Tibial artery (tissue), 4 donors: ENCODE measurements around the gene WDR43.

Experiments
- DNase-seq, 2 donors: peaks; one replicate each; pipeline ENCODE4 v3.0.0-alpha.2; 2019
- H3K27ac ChIP-seq, 2 donors: fragments of 200-600 bp; sonication (generic) in 1 of 2; 1 replicate in 1 of 2; 2 replicates in 1 of 2; pipeline ENCODE4 v1.5.1; 2018 to 2019; ENCODE audit warnings: mild to moderate bottlenecking in 1 of 2
- H3K27me3 ChIP-seq, 2 donors: fragments of 200-600 bp; sonication (generic) in 1 of 2; one replicate each; pipeline versions ENCODE4 v1.5.1 to v1.6.0; 2016 to 2019
- H3K36me3 ChIP-seq, 3 donors: fragments of 200-600 bp; sonication (generic) in 2 of 3; one replicate each; pipeline ENCODE4 v1.5.1; 2016 to 2019; ENCODE audit warnings: mild to moderate bottlenecking in 2 of 3
- H3K4me1 ChIP-seq, 4 donors: fragments of 200-600 bp; sonication (generic) in 2 of 4; 1 replicate in 3 of 4; 2 replicates in 1 of 4; pipeline ENCODE4 v1.5.1; 2016 to 2019
- H3K4me3 ChIP-seq, 2 donors: fragments of 200-600 bp; sonication (generic) in 1 of 2; 1 replicate in 1 of 2; 2 replicates in 1 of 2; pipeline ENCODE4 v1.5.1; 2018 to 2019; ENCODE audit warnings: mild to moderate bottlenecking in 2 of 2
- H3K9me3 ChIP-seq, 3 donors: fragments of 200-600 bp; sonication (generic) in 1 of 3; one replicate each; pipeline ENCODE4 v1.5.1; 2016 to 2019
- intact Hi-C: fragments of 100-400 bp; cut with DNase I; formaldehyde crosslinking; loops from one replicate; pipeline ENCODE4 v1.15.0; 2023; ENCODE audit warnings: low total_unique reads
- TF ChIP-seq, protein P1 (sequence below), 2 experiments: fragments of 200-600 bp in 1 of 2; fragments of 450-650 bp in 1 of 2; IDR thresholded peaks; one replicate each; pipeline ENCODE4 v1.5.1; 2017 to 2019; ENCODE audit warnings: antibody characterized with exemption in 2 of 2, mild to moderate bottlenecking in 1 of 2, moderate library complexity in 1 of 2

The WDR43 gene

DNA sequence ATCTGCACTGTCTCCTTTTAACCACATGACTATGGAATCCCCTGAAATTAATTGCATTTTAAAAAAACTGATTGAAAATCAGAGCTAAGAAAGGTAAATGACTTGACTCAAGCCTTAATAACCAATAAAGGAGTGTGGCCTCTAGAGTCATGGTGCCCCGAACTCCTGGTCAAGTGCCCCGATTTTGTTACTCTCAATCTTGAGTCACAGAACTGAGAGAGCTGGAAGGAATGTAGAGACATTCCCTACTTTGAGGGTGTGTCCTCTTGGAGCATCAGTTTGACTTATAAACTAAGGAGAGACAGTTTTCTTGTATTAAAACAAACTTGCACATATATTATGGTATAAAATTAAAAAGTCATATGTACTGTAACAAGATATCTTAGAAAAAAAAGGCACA, 2.4 kb downstream of the WDR43 start:
- intact Hi-C loops = no loop called here
- Histone ChIP-seq H3K9me3 (no peaks in the 10 kb centered on the region), H3K27me3 (no peaks in the 10 kb centered on the region), H3K4me1 (peaks cover 0 to 39% (median 20%) of the 10 kb centered on the region in 4 donors), H3K36me3 (peaks cover 0 to under 1% (median 0%) of the 10 kb centered on the region in 3 donors), H3K27ac (no peak overlapping the region), H3K4me3 (no peak overlapping the region)
- DNase-seq = no peak
- TF ChIP-seq, protein P1, sequence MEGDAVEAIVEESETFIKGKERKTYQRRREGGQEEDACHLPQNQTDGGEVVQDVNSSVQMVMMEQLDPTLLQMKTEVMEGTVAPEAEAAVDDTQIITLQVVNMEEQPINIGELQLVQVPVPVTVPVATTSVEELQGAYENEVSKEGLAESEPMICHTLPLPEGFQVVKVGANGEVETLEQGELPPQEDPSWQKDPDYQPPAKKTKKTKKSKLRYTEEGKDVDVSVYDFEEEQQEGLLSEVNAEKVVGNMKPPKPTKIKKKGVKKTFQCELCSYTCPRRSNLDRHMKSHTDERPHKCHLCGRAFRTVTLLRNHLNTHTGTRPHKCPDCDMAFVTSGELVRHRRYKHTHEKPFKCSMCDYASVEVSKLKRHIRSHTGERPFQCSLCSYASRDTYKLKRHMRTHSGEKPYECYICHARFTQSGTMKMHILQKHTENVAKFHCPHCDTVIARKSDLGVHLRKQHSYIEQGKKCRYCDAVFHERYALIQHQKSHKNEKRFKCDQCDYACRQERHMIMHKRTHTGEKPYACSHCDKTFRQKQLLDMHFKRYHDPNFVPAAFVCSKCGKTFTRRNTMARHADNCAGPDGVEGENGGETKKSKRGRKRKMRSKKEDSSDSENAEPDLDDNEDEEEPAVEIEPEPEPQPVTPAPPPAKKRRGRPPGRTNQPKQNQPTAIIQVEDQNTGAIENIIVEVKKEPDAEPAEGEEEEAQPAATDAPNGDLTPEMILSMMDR (IDR thresholded peaks at IDR 0.05) = no peak

DNA sequence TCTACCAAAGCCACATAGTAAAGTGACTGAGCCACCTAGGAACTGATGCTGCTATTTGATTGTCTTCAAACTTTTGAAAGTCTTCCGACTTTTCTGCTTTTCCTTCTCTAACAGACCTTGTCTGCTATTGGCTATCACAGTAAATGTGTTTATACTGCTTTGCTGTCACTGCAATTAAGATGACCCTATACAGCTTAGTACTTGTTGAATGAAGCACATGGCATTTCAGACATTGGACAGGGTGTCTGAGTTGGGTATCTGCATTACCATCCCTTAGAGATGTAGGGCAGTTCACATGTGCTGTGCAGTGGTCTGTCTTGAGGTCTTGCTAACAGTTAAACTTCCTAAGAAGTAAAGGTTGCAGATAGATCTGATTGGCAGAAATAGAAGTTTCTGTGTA, 3.6 kb downstream of the WDR43 start:
- H3K36me3 ChIP-seq = peaks cover 0 to 9% (median 5%) of the 10 kb centered on the region in 3 donors
- H3K27ac ChIP-seq = no peak overlapping the region
- H3K4me1 ChIP-seq = peaks cover 0 to 39% (median 20%) of the 10 kb centered on the region in 4 donors
- DNase-seq = no peak
- no peak overlapping the region for H3K4me3 ChIP-seq
- H3K9me3 ChIP-seq = no peaks in the 10 kb centered on the region
- no peaks in the 10 kb centered on the region for H3K27me3 ChIP-seq
- intact Hi-C loops = no loop called here
- TF ChIP-seq, protein P1 (IDR thresholded peaks at IDR 0.05) = no peak

- intact Hi-C loops = no loop called here
- Histone ChIP-seq H3K9me3 (no peaks in the 10 kb centered on the region), H3K4me3 (no peak overlapping the region), H3K4me1 (peaks cover 0 to 28% (median 10%) of the 10 kb centered on the region in 4 donors), H3K27ac (no peak overlapping the region), H3K27me3 (no peaks in the 10 kb centered on the region), H3K36me3 (peaks cover 0 to 24% (median 19%) of the 10 kb centered on the region in 3 donors)
- TF ChIP-seq, protein P1 (IDR thresholded peaks at IDR 0.05) = no peak
- DNase-seq = no peak
These were observed 6.7 kb downstream of the WDR43 start for GRCh38 chr2:28901202-28901601.

DNA sequence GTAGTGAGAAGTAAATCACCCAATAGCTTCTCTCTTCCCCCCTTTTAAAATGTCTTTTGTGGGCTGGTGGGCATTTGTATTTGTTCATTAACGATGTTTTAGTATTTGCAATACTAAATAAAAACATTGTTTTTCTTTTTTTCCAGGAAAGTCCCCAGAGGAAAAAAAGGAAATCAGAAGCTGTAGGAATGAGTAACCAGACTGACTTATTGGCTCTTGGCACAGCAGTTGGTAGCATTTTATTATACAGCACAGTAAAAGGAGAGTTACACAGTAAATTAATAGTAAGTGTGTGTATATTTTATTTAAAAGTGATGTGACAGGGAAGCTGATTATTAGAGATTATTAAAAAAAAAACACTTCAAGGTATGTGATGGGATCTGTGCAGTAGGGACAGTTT, 7.4 kb downstream of the WDR43 start:
- H3K9me3 ChIP-seq = no peaks in the 10 kb centered on the region
- no peaks in the 10 kb centered on the region for H3K27me3 ChIP-seq

DNA sequence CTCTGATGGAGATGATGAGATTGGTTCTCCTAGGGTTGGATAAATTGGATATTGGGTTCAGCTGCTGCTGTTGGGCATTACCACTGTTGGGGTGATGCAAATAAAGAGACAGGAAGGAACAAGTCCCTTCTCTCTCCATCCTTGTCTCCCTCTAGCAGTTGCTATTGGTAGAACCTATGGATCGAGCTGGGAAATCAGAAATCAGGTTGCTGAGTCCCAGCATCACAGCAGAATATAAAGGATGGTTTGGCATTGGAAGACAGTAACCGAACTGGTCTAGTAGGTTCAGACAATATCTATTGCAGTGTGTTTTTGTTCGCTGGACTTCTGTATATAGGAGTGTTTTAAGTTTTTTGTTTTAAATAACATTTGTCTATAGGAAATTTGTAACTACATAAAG, 8.1 kb downstream of the WDR43 start:
- Histone ChIP-seq H3K36me3 (peaks cover 12 to 38% (median 30%) of the 10 kb centered on the region in 3 donors), H3K9me3 (no peaks in the 10 kb centered on the region), H3K27me3 (no peaks in the 10 kb centered on the region), H3K4me1 (peaks cover 0 to 14% (median 4%) of the 10 kb centered on the region in 4 donors), H3K4me3 (no peak overlapping the region), H3K27ac (no peak overlapping the region)
- intact Hi-C loops = no loop called here
- DNase-seq = no peak
- TF ChIP-seq, protein P1 (IDR thresholded peaks at IDR 0.05) = no peak

More for the DNA sequence above, 7.4 kb downstream of the WDR43 start:
- Histone ChIP-seq H3K4me1 (peaks cover 0 to 21% (median 7%) of the 10 kb centered on the region in 4 donors), H3K4me3 (no peak overlapping the region), H3K36me3 (peaks cover 5 to 31% (median 24%) of the 10 kb centered on the region in 3 donors), H3K27ac (no peak overlapping the region)
- TF ChIP-seq, protein P1 (IDR thresholded peaks at IDR 0.05) = no peak
- DNase-seq = no peak
- intact Hi-C loops = no loop called here

DNA sequence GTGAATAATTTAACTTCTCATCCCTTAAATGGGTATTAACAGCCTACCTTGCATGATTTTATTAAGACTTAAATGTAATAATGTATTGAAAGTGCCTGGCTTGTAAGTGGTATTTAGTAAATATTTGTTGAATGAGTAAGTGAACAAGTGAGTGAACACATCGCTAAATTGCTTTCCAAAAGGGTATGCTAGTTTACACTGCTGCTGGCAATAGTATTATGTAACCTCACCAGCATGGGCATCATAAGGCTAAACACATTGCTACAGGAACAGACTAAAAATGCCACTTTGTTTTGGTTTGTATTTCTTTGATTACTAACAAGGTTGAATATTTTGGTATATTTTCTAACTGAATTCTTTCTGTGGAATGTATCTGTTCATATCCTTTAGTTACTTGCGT, 9.8 kb downstream of the WDR43 start:
- TF ChIP-seq, protein P1 (IDR thresholded peaks at IDR 0.05) = no peak
- H3K4me3 ChIP-seq = no peak overlapping the region
- no peaks in the 10 kb centered on the region for H3K27me3 ChIP-seq
- H3K9me3 ChIP-seq = no peaks in the 10 kb centered on the region
- no peak for DNase-seq
- no peak overlapping the region for H3K27ac ChIP-seq
- intact Hi-C loops = no loop called here
- H3K4me1 ChIP-seq = peaks cover 0 to 4% (median 0%) of the 10 kb centered on the region in 4 donors
- H3K36me3 ChIP-seq = peaks cover 18 to 55% (median 47%) of the 10 kb centered on the region in 3 donors
